SK-N-SH (cell line): ENCODE results near the gene ENKUR.

Source experiments
- EP300 ChIP-seq, 2 experiments: IDR thresholded peaks; 2 replicates each; pipeline versions ENCODE4 v1.4.0 to v1.6.1; 2012; ENCODE audit warnings: borderline replicate concordance in 1 of 2, low read depth in 1 of 2, low read length in 1 of 2
- FOXM1 ChIP-seq: IDR thresholded peaks from 2 replicates; pipeline ENCODE4 v1.4.0; 2012; ENCODE audit warnings: low read depth, mild to moderate bottlenecking

- TF ChIP-seq FOXM1 (no peak), EP300 (IDR thresholded peaks at IDR 0.05; ENCODE audit: borderline replicate concordance in 1 of 2, low read depth in 1 of 2, low read length in 1 of 2) (no peak)
Observed at GRCh38 chr10:25036381-25036780, 20.4 kb upstream of the ENKUR start.
